Measurements from ENCODE around the gene TASP1. TPM values are rescaled to one million over a fixed set of nuclear protein-coding genes. Genes with fewer than 3 reads are reported as not detected.
"Not testable (repeated sequence)": the region's sequence is repeated elsewhere in the genome, so short reads cannot be mapped to it uniquely, and the experiment has no call there.

Gene TASP1
- total and polyA plus RNA-seq, 2 donors (not counting 3 experiments of a cell fraction or from before 2014, with no cell fraction given), result 3.5 to 8.9 TPM

- H3K4me2 ChIP-seq (ENCODE audit: insufficient read depth, low read length); H3K4me3 ChIP-seq (replicated peaks in 1 of 3; ENCODE audit: insufficient read depth in 1 of 3, low read depth in 1 of 3, low read length in 3 of 3); H3K79me2 ChIP-seq (ENCODE audit: control insufficient read depth, insufficient read depth, low read length); H2AFZ ChIP-seq (ENCODE audit: low read depth, low read length); dilution Hi-C loops (cut with MboI; ENCODE audit: extremely low pct_ligation_motif_present, low sequenced_read_pairs); H3K9me3 ChIP-seq (replicated peaks; ENCODE audit: control insufficient read depth, insufficient read depth, low read length); POLR2A ChIA-PET; H3K27me3 ChIP-seq (ENCODE audit: control insufficient read depth in 2 of 2, insufficient read depth in 2 of 2, low read length in 2 of 2); BruUV-seq (replicated peaks); FAIRE-seq; H3K27ac ChIP-seq (ENCODE audit: insufficient read depth, low read depth, low read length); DNase-seq (ENCODE audit: low read depth, low spot score); H3K9me1 ChIP-seq (replicated peaks; ENCODE audit: control insufficient read depth, extremely low read depth, insufficient read depth, low read length); H3K9ac ChIP-seq (replicated peaks; ENCODE audit: extremely low read depth, insufficient read depth, low read length); H3K36me3 ChIP-seq (ENCODE audit: control insufficient read depth in 2 of 2, extremely low read depth in 1 of 2, insufficient read depth in 2 of 2, low read length in 2 of 2); H3K4me1 ChIP-seq (ENCODE audit: control insufficient read depth, extremely low read depth, insufficient read depth, low read length); intact Hi-C loops (cut with micrococcal nuclease); H4K20me1 ChIP-seq (replicated peaks; ENCODE audit: control insufficient read depth, extremely low read depth, insufficient read depth, low read length): not testable (repeated sequence)
- CTCF ChIA-PET, result interaction anchor here (2.3 kb wide), 1 partner anchor 72 kb away, joined by 7 read pairs; no protein-coding TSS in a partner anchor
These were observed 20.3 kb downstream of the TASP1 start for GRCh38 chr20:13618456-13618855.

GRCh38 chr20:13617585-13617984 is 21.1 kb downstream of the TASP1 start:
- FAIRE-seq; BruUV-seq (replicated peaks); H3K27me3 ChIP-seq (ENCODE audit: control insufficient read depth in 2 of 2, insufficient read depth in 2 of 2, low read length in 2 of 2); H3K9me3 ChIP-seq (replicated peaks; ENCODE audit: control insufficient read depth, insufficient read depth, low read length); H3K79me2 ChIP-seq (ENCODE audit: control insufficient read depth, insufficient read depth, low read length); H3K4me2 ChIP-seq (ENCODE audit: insufficient read depth, low read length); H3K4me3 ChIP-seq (replicated peaks in 1 of 3; ENCODE audit: insufficient read depth in 1 of 3, low read depth in 1 of 3, low read length in 3 of 3); H3K36me3 ChIP-seq (ENCODE audit: control insufficient read depth in 2 of 2, extremely low read depth in 1 of 2, insufficient read depth in 2 of 2, low read length in 2 of 2); H3K4me1 ChIP-seq (ENCODE audit: control insufficient read depth, extremely low read depth, insufficient read depth, low read length); POLR2A ChIA-PET; H3K9ac ChIP-seq (replicated peaks; ENCODE audit: extremely low read depth, insufficient read depth, low read length); H3K9me1 ChIP-seq (replicated peaks; ENCODE audit: control insufficient read depth, extremely low read depth, insufficient read depth, low read length); DNase-seq (ENCODE audit: low read depth, low spot score); CTCF ChIA-PET; H2AFZ ChIP-seq (ENCODE audit: low read depth, low read length); dilution Hi-C loops (cut with MboI; ENCODE audit: extremely low pct_ligation_motif_present, low sequenced_read_pairs); H3K27ac ChIP-seq (ENCODE audit: insufficient read depth, low read depth, low read length); H4K20me1 ChIP-seq (replicated peaks; ENCODE audit: control insufficient read depth, extremely low read depth, insufficient read depth, low read length); intact Hi-C loops (cut with micrococcal nuclease): not testable (repeated sequence)

GRCh38 chr20:13616713-13617112 is 22.0 kb downstream of the TASP1 start:
- H3K36me3 ChIP-seq (ENCODE audit: control insufficient read depth in 2 of 2, extremely low read depth in 1 of 2, insufficient read depth in 2 of 2, low read length in 2 of 2); H2AFZ ChIP-seq (ENCODE audit: low read depth, low read length); POLR2A ChIA-PET; CTCF ChIA-PET; intact Hi-C loops (cut with micrococcal nuclease); H3K79me2 ChIP-seq (ENCODE audit: control insufficient read depth, insufficient read depth, low read length); BruUV-seq (replicated peaks); dilution Hi-C loops (cut with MboI; ENCODE audit: extremely low pct_ligation_motif_present, low sequenced_read_pairs); H3K27me3 ChIP-seq (ENCODE audit: control insufficient read depth in 2 of 2, insufficient read depth in 2 of 2, low read length in 2 of 2); H3K9ac ChIP-seq (replicated peaks; ENCODE audit: extremely low read depth, insufficient read depth, low read length); FAIRE-seq; H3K4me2 ChIP-seq (ENCODE audit: insufficient read depth, low read length); H3K9me3 ChIP-seq (replicated peaks; ENCODE audit: control insufficient read depth, insufficient read depth, low read length); H3K9me1 ChIP-seq (replicated peaks; ENCODE audit: control insufficient read depth, extremely low read depth, insufficient read depth, low read length); H3K4me1 ChIP-seq (ENCODE audit: control insufficient read depth, extremely low read depth, insufficient read depth, low read length); H3K4me3 ChIP-seq (replicated peaks in 1 of 3; ENCODE audit: insufficient read depth in 1 of 3, low read depth in 1 of 3, low read length in 3 of 3); H4K20me1 ChIP-seq (replicated peaks; ENCODE audit: control insufficient read depth, extremely low read depth, insufficient read depth, low read length); DNase-seq (ENCODE audit: low read depth, low spot score); H3K27ac ChIP-seq (ENCODE audit: insufficient read depth, low read depth, low read length): not testable (repeated sequence)

Data from endothelial cell of umbilical vein (primary cell).